BLaER1 treated with 17β-estradiol and CSF1 and Interleukin-3, amounts not matched to agents 10 nM and 100 nM (cell line): ENCODE results near the gene ARHGAP24.

Experiments used
- H3K27ac ChIP-seq, 11 experiments: shearing (Covaris generic); formaldehyde crosslinking; 2 replicates each; pipeline ENCODE4 v1.8.1; 2022
- H3K27me3 ChIP-seq, 11 experiments: shearing (Covaris generic); formaldehyde crosslinking; 2 replicates each; pipeline ENCODE4 v1.8.1; 2022
- H3K36me3 ChIP-seq, 11 experiments: shearing (Covaris generic); formaldehyde crosslinking; 2 replicates each; pipeline ENCODE4 v1.8.1; 2022
- H3K4me1 ChIP-seq, 10 experiments: shearing (Covaris generic); formaldehyde crosslinking; 2 replicates each; pipeline ENCODE4 v1.8.1; 2022
- H3K4me2 ChIP-seq, 11 experiments: shearing (Covaris generic); formaldehyde crosslinking; 2 replicates each; pipeline ENCODE4 v1.8.1; 2022
- H3K4me3 ChIP-seq, 10 experiments: shearing (Covaris generic); formaldehyde crosslinking; 2 replicates each; pipeline ENCODE4 v1.8.1; 2022
- H3K9ac ChIP-seq, 11 experiments: shearing (Covaris generic); formaldehyde crosslinking; 2 replicates each; pipeline ENCODE4 v1.8.1; 2022
- H3K9me3 ChIP-seq, 11 experiments: shearing (Covaris generic); formaldehyde crosslinking; replicated peaks in 1 of 11; 2 replicates each; pipeline ENCODE4 v1.8.1; 2022
- H4K20me1 ChIP-seq, 11 experiments: shearing (Covaris generic); formaldehyde crosslinking; 2 replicates each; pipeline ENCODE4 v1.8.1; 2022
- Cebpa-rat ChIP-seq, 11 experiments: shearing (Covaris generic); IDR thresholded peaks; 2 replicates each; pipeline ENCODE4 v1.8.1; 2022

ARHGAP24 gene

GRCh38 chr4:85755285-85755684 lies 280.3 kb downstream of the ARHGAP24 start:
- H3K4me3 ChIP-seq: no peak overlapping the region
- no peak overlapping the region for H3K9ac ChIP-seq
- no peak overlapping the region for H3K27ac ChIP-seq
- H3K36me3 ChIP-seq: no peaks in the 10 kb centered on the region
- no peak overlapping the region for H3K4me2 ChIP-seq
- peak in 1 of 11 experiments; percentile 54; a peak in 1 of 22 replicates for TF ChIP-seq Cebpa-rat (IDR thresholded peaks at IDR 0.05)
- H3K9me3 ChIP-seq: no peaks in the 10 kb centered on the region
- no peaks in the 10 kb centered on the region for H3K27me3 ChIP-seq
- no peaks in the 10 kb centered on the region; a peak in 1 of 20 replicates for H3K4me1 ChIP-seq
- no peaks in the 10 kb centered on the region for H4K20me1 ChIP-seq

- Histone ChIP-seq H3K9me3 (no peaks in the 10 kb centered on the region), H3K4me3 (no peak overlapping the region), H3K9ac (no peak overlapping the region), H3K27ac (no peak overlapping the region), H4K20me1 (no peaks in the 10 kb centered on the region), H3K27me3 (no peaks in the 10 kb centered on the region), H3K36me3 (no peaks in the 10 kb centered on the region), H3K4me1 (no peaks in the 10 kb centered on the region), H3K4me2 (no peak overlapping the region)
- no peak for TF ChIP-seq Cebpa-rat (IDR thresholded peaks at IDR 0.05)
Measured at GRCh38 chr4:85756938-85757337, 282.0 kb downstream of the ARHGAP24 start.

- H3K4me2 ChIP-seq: no peak overlapping the region
- H3K27me3 ChIP-seq: no peaks in the 10 kb centered on the region
- H3K4me1 ChIP-seq: no peaks in the 10 kb centered on the region
- H3K27ac ChIP-seq: no peak overlapping the region
- H3K9me3 ChIP-seq: no peaks in the 10 kb centered on the region
- H3K36me3 ChIP-seq: no peaks in the 10 kb centered on the region
- H4K20me1 ChIP-seq: no peaks in the 10 kb centered on the region
- TF ChIP-seq Cebpa-rat (IDR thresholded peaks at IDR 0.05): no peak
- no peak overlapping the region for H3K4me3 ChIP-seq
- H3K9ac ChIP-seq: no peak overlapping the region
Measured at GRCh38 chr4:85759388-85759787, 284.4 kb downstream of the ARHGAP24 start.

- H3K27ac ChIP-seq: no peak overlapping the region
- no peak overlapping the region for H3K4me2 ChIP-seq
- no peak for TF ChIP-seq Cebpa-rat (IDR thresholded peaks at IDR 0.05)
- no peak overlapping the region for H3K4me3 ChIP-seq
- no peaks in the 10 kb centered on the region for H3K4me1 ChIP-seq
- H3K27me3 ChIP-seq: no peaks in the 10 kb centered on the region
- H4K20me1 ChIP-seq: no peaks in the 10 kb centered on the region
- H3K36me3 ChIP-seq: no peaks in the 10 kb centered on the region
- H3K9me3 ChIP-seq: no peaks in the 10 kb centered on the region
- H3K9ac ChIP-seq: no peak overlapping the region
Measured at GRCh38 chr4:85760511-85760910, 285.6 kb downstream of the ARHGAP24 start.

- H3K27me3 ChIP-seq: no peaks in the 10 kb centered on the region
- H3K4me2 ChIP-seq: no peak overlapping the region
- H3K27ac ChIP-seq: no peak overlapping the region
- no peaks in the 10 kb centered on the region for H3K4me1 ChIP-seq
- no peak overlapping the region for H3K9ac ChIP-seq
- H3K9me3 ChIP-seq: no peaks in the 10 kb centered on the region
- H4K20me1 ChIP-seq: no peaks in the 10 kb centered on the region
- no peak for TF ChIP-seq Cebpa-rat (IDR thresholded peaks at IDR 0.05)
- H3K4me3 ChIP-seq: no peak overlapping the region
- no peaks in the 10 kb centered on the region for H3K36me3 ChIP-seq
Measured at GRCh38 chr4:85761803-85762528, 287.0 kb downstream of the ARHGAP24 start.

GRCh38 chr4:85762529-85762871 lies 287.6 kb downstream of the ARHGAP24 start:
- no peaks in the 10 kb centered on the region for H3K36me3 ChIP-seq
- no peaks in the 10 kb centered on the region for H3K9me3 ChIP-seq
- no peak overlapping the region for H3K4me3 ChIP-seq
- no peaks in the 10 kb centered on the region for H4K20me1 ChIP-seq
- no peak for TF ChIP-seq Cebpa-rat (IDR thresholded peaks at IDR 0.05)
- no peaks in the 10 kb centered on the region for H3K4me1 ChIP-seq
- H3K9ac ChIP-seq: no peak overlapping the region
- no peak overlapping the region for H3K4me2 ChIP-seq
- H3K27ac ChIP-seq: no peak overlapping the region
- H3K27me3 ChIP-seq: no peaks in the 10 kb centered on the region

GRCh38 chr4:85763202-85763601 lies 288.3 kb downstream of the ARHGAP24 start:
- Histone ChIP-seq H3K4me2 (no peak overlapping the region), H3K27me3 (no peaks in the 10 kb centered on the region), H3K9ac (no peak overlapping the region), H4K20me1 (no peaks in the 10 kb centered on the region), H3K27ac (no peak overlapping the region), H3K36me3 (no peaks in the 10 kb centered on the region), H3K4me1 (no peaks in the 10 kb centered on the region), H3K4me3 (no peak overlapping the region), H3K9me3 (no peaks in the 10 kb centered on the region)
- no peak for TF ChIP-seq Cebpa-rat (IDR thresholded peaks at IDR 0.05)

GRCh38 chr4:85767649-85768048 lies 292.7 kb downstream of the ARHGAP24 start:
- H3K27ac ChIP-seq: no peak overlapping the region
- H3K36me3 ChIP-seq: no peaks in the 10 kb centered on the region
- no peaks in the 10 kb centered on the region for H3K27me3 ChIP-seq
- H3K4me2 ChIP-seq: no peak overlapping the region
- no peak for TF ChIP-seq Cebpa-rat (IDR thresholded peaks at IDR 0.05)
- H3K9me3 ChIP-seq: no peaks in the 10 kb centered on the region
- no peak overlapping the region for H3K9ac ChIP-seq
- H3K4me1 ChIP-seq: no peaks in the 10 kb centered on the region
- H3K4me3 ChIP-seq: no peak overlapping the region
- H4K20me1 ChIP-seq: no peaks in the 10 kb centered on the region

GRCh38 chr4:85769009-85769408 lies 294.1 kb downstream of the ARHGAP24 start:
- no peak overlapping the region for H3K27ac ChIP-seq
- H3K36me3 ChIP-seq: no peaks in the 10 kb centered on the region
- no peaks in the 10 kb centered on the region for H3K4me1 ChIP-seq

GRCh38 chr4:85772470-85772869 lies 297.5 kb downstream of the ARHGAP24 start:
- Histone ChIP-seq H4K20me1 (no peaks in the 10 kb centered on the region), H3K27me3 (no peaks in the 10 kb centered on the region), H3K4me1 (no peaks in the 10 kb centered on the region), H3K4me3 (no peak overlapping the region), H3K4me2 (no peak overlapping the region), H3K27ac (no peak overlapping the region), H3K9ac (no peak overlapping the region), H3K36me3 (no peaks in the 10 kb centered on the region), H3K9me3 (no peaks in the 10 kb centered on the region)
- no peak for TF ChIP-seq Cebpa-rat (IDR thresholded peaks at IDR 0.05)

More at GRCh38 chr4:85769009-85769408, 294.1 kb downstream of the ARHGAP24 start:
- H3K4me2 ChIP-seq: no peak overlapping the region
- no peaks in the 10 kb centered on the region for H4K20me1 ChIP-seq
- no peaks in the 10 kb centered on the region for H3K9me3 ChIP-seq
- H3K4me3 ChIP-seq: no peak overlapping the region
- H3K9ac ChIP-seq: no peak overlapping the region
- no peaks in the 10 kb centered on the region for H3K27me3 ChIP-seq
- TF ChIP-seq Cebpa-rat (IDR thresholded peaks at IDR 0.05): no peak
